ENCODE results near the gene RGS9BP. TPM values are rescaled to one million over a fixed set of nuclear protein-coding genes. Genes with fewer than 3 reads are reported as not detected.
"Not testable (repeated sequence)": the region's sequence is repeated elsewhere in the genome, so short reads cannot be mapped to it uniquely, and the experiment has no call there.

RGS9BP gene
- total RNA-seq, 1 donor from 2014 or later, result not detected

GRCh38 chr19:32692727-32693061 is 17.0 kb downstream of the RGS9BP start:
- peak overlapping the region; percentile 79 for H3K27ac Mint-ChIP-seq
- H3K79me2 ChIP-seq (ENCODE audit: low read depth), result peaks cover 11% of the 10 kb centered on the region
- no peak overlapping the region for H3K9ac ChIP-seq

GRCh38 chr19:32693151-32694108 is 17.8 kb downstream of the RGS9BP start:
- H2AFZ ChIP-seq (replicated peaks), result not testable (repeated sequence)

More at GRCh38 chr19:32692727-32693061, 17.0 kb downstream of the RGS9BP start:
- H3K27me3 ChIP-seq, result peaks cover 26% of the 10 kb centered on the region
- peaks cover 21% of the 10 kb centered on the region for H3K27me3 Mint-ChIP-seq (ENCODE audit: insufficient read depth, low read depth)
- H3K4me1 Mint-ChIP-seq, result peaks cover 16% of the 10 kb centered on the region
- peak overlapping the region; percentile 44 for H3K4me3 ChIP-seq
- no peaks in the 10 kb centered on the region for H3K36me3 ChIP-seq
- H3F3A ChIP-seq (ENCODE audit: low read depth), result no peaks in the 10 kb centered on the region
- H3K27ac ChIP-seq, result no peak overlapping the region
- TF ChIP-seq CTCF (IDR thresholded peaks at IDR 0.05) (no peak), EZH2phosphoT487 (IDR thresholded peaks at IDR 0.05) (no peak), EZH2 (IDR thresholded peaks at IDR 0.05) (no peak)
- no peaks in the 10 kb centered on the region for H3K9me3 ChIP-seq (ENCODE audit: low read depth)
- peak overlapping the region; percentile 82 for H3K4me3 Mint-ChIP-seq
- no peak for DNase-seq (ENCODE audit: low spot score)
- H2AFZ ChIP-seq (replicated peaks), result peak overlapping the region; percentile 77
- no peaks in the 10 kb centered on the region for H4K20me1 ChIP-seq (ENCODE audit: low read depth)
- peaks cover 6% of the 10 kb centered on the region for H3K4me1 ChIP-seq
- H3K9me3 Mint-ChIP-seq, result peaks cover 10% of the 10 kb centered on the region
- peak overlapping the region; percentile 72 for H3K4me2 ChIP-seq
- H3K36me3 Mint-ChIP-seq, result peaks cover 10% of the 10 kb centered on the region

DNA sequence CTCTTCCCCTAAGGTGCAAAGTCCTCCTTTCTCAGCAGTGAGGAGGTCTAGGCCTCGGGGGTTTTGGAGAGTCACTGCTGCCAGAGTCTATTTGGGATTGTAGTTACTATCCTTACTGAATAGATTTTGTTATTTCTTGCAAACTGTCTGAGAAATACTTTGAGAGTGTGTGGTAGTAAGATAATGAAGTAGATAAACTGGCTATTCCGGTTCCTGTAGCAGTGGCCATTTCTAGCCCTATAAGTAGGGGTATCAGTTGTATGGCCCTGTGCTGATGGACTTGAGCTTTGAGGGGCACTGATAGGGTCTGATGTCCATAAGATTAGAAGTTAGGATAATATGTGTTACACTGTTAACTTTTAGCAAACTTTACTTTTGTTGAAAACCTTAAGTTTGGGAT is 18.7 kb downstream of the RGS9BP start:
- H3K4me1 ChIP-seq; H3K4me3 ChIP-seq; H3K9ac ChIP-seq; H3K36me3 ChIP-seq; H3K4me2 ChIP-seq; H4K20me1 ChIP-seq (ENCODE audit: low read depth); H3K27ac ChIP-seq; H2AFZ ChIP-seq (replicated peaks); DNase-seq (ENCODE audit: low spot score); H3F3A ChIP-seq (ENCODE audit: low read depth); H3K27ac Mint-ChIP-seq; H3K9me3 ChIP-seq (ENCODE audit: low read depth): not testable (repeated sequence)
- Mint-ChIP-seq H3K27me3 (ENCODE audit: insufficient read depth, low read depth) (peaks cover 19% of the 10 kb centered on the region), H3K4me1 (peaks cover 16% of the 10 kb centered on the region), H3K4me3 (peak overlapping the region; percentile 27), H3K9me3 (peaks cover 12% of the 10 kb centered on the region), H3K36me3 (peaks cover 14% of the 10 kb centered on the region)
- peaks cover 26% of the 10 kb centered on the region for H3K27me3 ChIP-seq
- H3K79me2 ChIP-seq (ENCODE audit: low read depth), result peaks cover 11% of the 10 kb centered on the region

More at GRCh38 chr19:32693151-32694108, 17.8 kb downstream of the RGS9BP start:
- H3K9me3 Mint-ChIP-seq; H3K9me3 ChIP-seq (ENCODE audit: low read depth); H3K4me1 ChIP-seq; H3K27ac ChIP-seq; H3F3A ChIP-seq (ENCODE audit: low read depth); DNase-seq (ENCODE audit: low spot score); H3K27ac Mint-ChIP-seq; H3K9ac ChIP-seq; H3K36me3 ChIP-seq; H4K20me1 ChIP-seq (ENCODE audit: low read depth): not testable (repeated sequence)
- Histone ChIP-seq H3K79me2 (ENCODE audit: low read depth) (peaks cover 11% of the 10 kb centered on the region), H3K4me2 (peak overlapping the region; percentile 72), H3K4me3 (peak overlapping the region; percentile 44), H3K27me3 (peaks cover 26% of the 10 kb centered on the region)
- Mint-ChIP-seq H3K4me1 (peaks cover 16% of the 10 kb centered on the region), H3K36me3 (peaks cover 14% of the 10 kb centered on the region), H3K4me3 (peak overlapping the region; percentile 82), H3K27me3 (ENCODE audit: insufficient read depth, low read depth) (peaks cover 21% of the 10 kb centered on the region)

DNA sequence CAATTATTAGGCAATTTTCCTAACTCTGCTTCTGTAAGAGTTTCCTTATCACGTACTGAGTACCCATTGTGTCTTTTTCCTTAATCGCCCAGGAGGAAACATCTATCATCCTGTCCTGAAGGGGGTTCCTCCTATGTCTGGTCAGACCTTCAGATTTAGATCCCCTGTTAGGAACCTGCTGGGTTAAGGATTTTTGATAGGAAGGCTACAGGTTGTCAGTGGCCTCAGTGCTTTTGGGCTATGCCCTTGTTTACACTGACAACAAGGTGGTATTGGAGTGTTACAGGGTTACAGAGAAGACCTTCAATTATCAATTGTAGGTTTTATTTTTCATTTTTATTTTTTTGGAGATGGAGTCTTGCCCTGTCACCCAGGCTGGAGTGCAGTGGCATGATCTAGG is 19.2 kb downstream of the RGS9BP start:
- not testable (repeated sequence) for H3F3A ChIP-seq (ENCODE audit: low read depth); H3K36me3 ChIP-seq; H2AFZ ChIP-seq (replicated peaks); H4K20me1 ChIP-seq (ENCODE audit: low read depth); DNase-seq (ENCODE audit: low spot score); H3K4me3 ChIP-seq; H3K4me3 Mint-ChIP-seq; H3K9ac ChIP-seq; H3K4me1 ChIP-seq; H3K4me2 ChIP-seq; H3K9me3 ChIP-seq (ENCODE audit: low read depth); H3K27ac ChIP-seq; H3K27ac Mint-ChIP-seq
- Mint-ChIP-seq H3K36me3 (peaks cover 17% of the 10 kb centered on the region), H3K27me3 (ENCODE audit: insufficient read depth, low read depth) (peaks cover 15% of the 10 kb centered on the region), H3K4me1 (peaks cover 16% of the 10 kb centered on the region), H3K9me3 (peaks cover 14% of the 10 kb centered on the region)
- Histone ChIP-seq H3K27me3 (peaks cover 26% of the 10 kb centered on the region), H3K79me2 (ENCODE audit: low read depth) (peaks cover 11% of the 10 kb centered on the region)

DNA sequence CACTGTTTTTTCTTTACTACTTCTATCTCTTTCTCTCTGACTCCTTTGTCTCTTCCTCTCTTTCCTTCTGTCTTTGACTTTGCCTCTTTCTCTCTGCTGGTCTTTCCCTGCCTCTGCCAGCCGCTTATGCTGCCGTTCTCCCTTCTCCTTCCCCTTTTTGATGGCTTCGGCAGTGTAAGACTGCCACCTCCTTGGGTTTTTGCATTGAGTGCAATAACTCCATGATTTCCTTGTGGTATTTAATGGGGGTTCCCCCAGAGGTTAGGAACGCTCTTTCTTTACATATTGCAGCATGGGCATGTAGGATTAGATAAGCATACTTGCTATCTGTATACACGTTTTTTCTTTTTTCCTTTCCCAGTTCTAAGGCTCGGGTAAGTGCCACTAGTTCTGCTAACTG is 19.9 kb downstream of the RGS9BP start:
- Histone ChIP-seq H3K79me2 (ENCODE audit: low read depth) (peaks cover 11% of the 10 kb centered on the region), H3K27me3 (peaks cover 26% of the 10 kb centered on the region)
- H3F3A ChIP-seq (ENCODE audit: low read depth); H3K9me3 ChIP-seq (ENCODE audit: low read depth); H3K27ac ChIP-seq; H3K9ac ChIP-seq; H3K4me2 ChIP-seq; H3K4me1 ChIP-seq; H4K20me1 ChIP-seq (ENCODE audit: low read depth); DNase-seq (ENCODE audit: low spot score); H3K27ac Mint-ChIP-seq; H3K36me3 ChIP-seq; H3K4me3 ChIP-seq; H2AFZ ChIP-seq (replicated peaks); H3K4me3 Mint-ChIP-seq: not testable (repeated sequence)
- Mint-ChIP-seq H3K4me1 (peaks cover 16% of the 10 kb centered on the region), H3K27me3 (ENCODE audit: insufficient read depth, low read depth) (peaks cover 15% of the 10 kb centered on the region), H3K36me3 (peaks cover 17% of the 10 kb centered on the region), H3K9me3 (peaks cover 19% of the 10 kb centered on the region)

GRCh38 chr19:32696771-32697170 is 21.1 kb downstream of the RGS9BP start:
- not testable (repeated sequence) for H4K20me1 ChIP-seq (ENCODE audit: low read depth); H3K4me2 ChIP-seq; H2AFZ ChIP-seq (replicated peaks); H3K4me1 Mint-ChIP-seq; H3K4me3 Mint-ChIP-seq; H3F3A ChIP-seq (ENCODE audit: low read depth); H3K27ac ChIP-seq; H3K9ac ChIP-seq; H3K9me3 ChIP-seq (ENCODE audit: low read depth); H3K4me3 ChIP-seq; H3K36me3 ChIP-seq; DNase-seq (ENCODE audit: low spot score); H3K27ac Mint-ChIP-seq; H3K4me1 ChIP-seq
- H3K79me2 ChIP-seq (ENCODE audit: low read depth), result peaks cover 11% of the 10 kb centered on the region
- peaks cover 16% of the 10 kb centered on the region for H3K27me3 ChIP-seq
- Mint-ChIP-seq H3K27me3 (ENCODE audit: insufficient read depth, low read depth) (peaks cover 12% of the 10 kb centered on the region), H3K36me3 (peaks cover 17% of the 10 kb centered on the region), H3K9me3 (peaks cover 19% of the 10 kb centered on the region)

GRCh38 chr19:32700129-32700528 is 24.5 kb downstream of the RGS9BP start:
- H3K4me1 Mint-ChIP-seq; H3K27me3 Mint-ChIP-seq (ENCODE audit: insufficient read depth, low read depth); H3K27ac ChIP-seq; H3K9me3 ChIP-seq (ENCODE audit: low read depth); H3F3A ChIP-seq (ENCODE audit: low read depth); H3K4me1 ChIP-seq; H3K4me3 ChIP-seq; H2AFZ ChIP-seq (replicated peaks); DNase-seq (ENCODE audit: low spot score); H3K27ac Mint-ChIP-seq; H4K20me1 ChIP-seq (ENCODE audit: low read depth); H3K4me3 Mint-ChIP-seq; H3K9ac ChIP-seq; H3K36me3 ChIP-seq; H3K4me2 ChIP-seq; H3K27me3 ChIP-seq; H3K79me2 ChIP-seq (ENCODE audit: low read depth): not testable (repeated sequence)
- peaks cover 19% of the 10 kb centered on the region for H3K36me3 Mint-ChIP-seq
- H3K9me3 Mint-ChIP-seq, result peaks cover 29% of the 10 kb centered on the region

Data from neural progenitor cell (in vitro differentiated cells).